ENCODE results near the gene PARD3. TPM values are rescaled to one million over a fixed set of nuclear protein-coding genes. Genes with fewer than 3 reads are reported as not detected.

Gene PARD3
- total RNA-seq, 1 donor from 2014 or later, result 97.8 TPM

- no peak for DNase-seq (ENCODE audit: low read depth)
- TF ChIP-seq, protein P1, sequence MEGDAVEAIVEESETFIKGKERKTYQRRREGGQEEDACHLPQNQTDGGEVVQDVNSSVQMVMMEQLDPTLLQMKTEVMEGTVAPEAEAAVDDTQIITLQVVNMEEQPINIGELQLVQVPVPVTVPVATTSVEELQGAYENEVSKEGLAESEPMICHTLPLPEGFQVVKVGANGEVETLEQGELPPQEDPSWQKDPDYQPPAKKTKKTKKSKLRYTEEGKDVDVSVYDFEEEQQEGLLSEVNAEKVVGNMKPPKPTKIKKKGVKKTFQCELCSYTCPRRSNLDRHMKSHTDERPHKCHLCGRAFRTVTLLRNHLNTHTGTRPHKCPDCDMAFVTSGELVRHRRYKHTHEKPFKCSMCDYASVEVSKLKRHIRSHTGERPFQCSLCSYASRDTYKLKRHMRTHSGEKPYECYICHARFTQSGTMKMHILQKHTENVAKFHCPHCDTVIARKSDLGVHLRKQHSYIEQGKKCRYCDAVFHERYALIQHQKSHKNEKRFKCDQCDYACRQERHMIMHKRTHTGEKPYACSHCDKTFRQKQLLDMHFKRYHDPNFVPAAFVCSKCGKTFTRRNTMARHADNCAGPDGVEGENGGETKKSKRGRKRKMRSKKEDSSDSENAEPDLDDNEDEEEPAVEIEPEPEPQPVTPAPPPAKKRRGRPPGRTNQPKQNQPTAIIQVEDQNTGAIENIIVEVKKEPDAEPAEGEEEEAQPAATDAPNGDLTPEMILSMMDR (conservative IDR thresholded peaks at IDR 0.05; ENCODE audit: low read depth, low read length), result no peak
- no peak overlapping the region for H3K4me3 ChIP-seq (ENCODE audit: low read depth, low read length)
Observed at GRCh38 chr10:34155812-34156211, 659.3 kb downstream of the PARD3 start.

GRCh38 chr10:34154383-34154900 lies 660.7 kb downstream of the PARD3 start:
- TF ChIP-seq, protein P1 (conservative IDR thresholded peaks at IDR 0.05; ENCODE audit: low read depth, low read length), result no peak
- no peak overlapping the region for H3K4me3 ChIP-seq (ENCODE audit: low read depth, low read length)
- no peak for DNase-seq (ENCODE audit: low read depth)

DNA sequence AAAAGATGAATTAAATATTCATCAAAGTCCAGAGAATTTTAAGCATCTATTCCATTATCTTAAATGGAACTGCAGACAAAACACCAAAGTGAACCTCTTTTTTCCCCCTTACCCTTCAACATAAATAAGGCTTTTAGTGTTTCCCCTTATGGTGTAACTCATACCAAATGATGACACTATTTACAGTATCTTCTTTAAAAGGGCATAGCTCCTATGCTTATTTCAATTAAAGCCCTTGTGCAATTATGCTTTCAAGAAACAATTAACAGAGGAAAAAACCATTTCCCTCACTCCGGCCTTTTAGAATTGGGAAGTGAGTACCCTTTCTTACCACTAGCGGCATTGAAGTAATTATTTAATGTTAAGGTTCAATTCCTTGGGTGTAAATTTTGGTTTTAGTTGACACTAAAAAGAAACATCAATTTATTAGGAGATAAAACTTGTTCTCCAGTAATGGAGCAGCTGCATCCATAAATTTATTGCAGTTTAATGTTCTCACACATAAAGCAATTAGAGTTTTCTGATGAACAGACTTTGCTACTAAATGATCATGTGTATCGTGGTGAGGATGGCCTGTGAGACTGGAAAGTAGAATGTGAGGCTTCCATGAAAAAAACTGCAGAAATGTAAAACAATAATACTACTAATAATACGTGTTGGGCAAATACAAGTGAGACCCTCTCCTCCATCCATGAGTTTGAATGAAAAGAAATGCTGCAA lies 661.3 kb downstream of the PARD3 start:
- TF ChIP-seq, protein P1 (conservative IDR thresholded peaks at IDR 0.05; ENCODE audit: low read depth, low read length), result no peak
- H3K4me3 ChIP-seq (ENCODE audit: low read depth, low read length), result no peak overlapping the region
- DNase-seq (ENCODE audit: low read depth), result no peak

DNA sequence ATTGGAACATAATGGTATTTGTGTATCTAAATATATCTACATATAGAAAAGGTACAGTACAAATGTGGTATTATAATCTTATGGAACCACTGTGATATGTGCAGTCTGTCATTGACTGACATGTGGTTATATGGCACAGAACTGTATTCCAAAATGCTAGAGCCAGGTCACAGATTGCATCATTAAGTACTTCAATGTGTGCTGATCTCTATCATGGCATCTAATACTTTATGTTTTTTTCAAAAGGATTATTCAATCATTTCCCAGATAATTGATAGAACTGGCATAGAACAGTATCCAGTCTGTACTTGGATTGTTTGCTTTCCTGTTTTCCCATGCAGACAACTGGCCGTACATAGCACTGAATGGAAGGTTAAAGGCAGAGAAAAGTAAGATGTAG lies 662.7 kb downstream of the PARD3 start:
- no peak for DNase-seq (ENCODE audit: low read depth)
- TF ChIP-seq, protein P1 (conservative IDR thresholded peaks at IDR 0.05; ENCODE audit: low read depth, low read length), result no peak
- no peak overlapping the region for H3K4me3 ChIP-seq (ENCODE audit: low read depth, low read length)

DNA sequence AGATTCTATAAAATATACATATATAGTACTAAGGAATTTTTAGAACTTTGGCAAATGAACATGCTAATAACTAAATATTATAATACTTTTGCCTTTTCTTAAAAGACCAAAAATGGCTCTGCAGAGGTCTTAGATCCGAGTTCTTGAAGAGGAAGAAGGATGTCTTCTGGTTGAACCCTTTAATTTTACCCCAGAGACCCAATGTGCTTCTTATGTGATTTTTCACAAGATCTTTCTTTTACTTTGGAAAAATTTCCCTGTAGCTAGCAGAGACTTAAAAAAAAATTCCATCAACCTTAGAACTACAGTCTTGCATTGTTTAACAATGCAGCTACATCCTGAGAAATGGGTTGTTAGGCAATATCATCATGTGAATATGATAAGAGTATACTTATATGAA lies 663.2 kb downstream of the PARD3 start:
- TF ChIP-seq, protein P1 (conservative IDR thresholded peaks at IDR 0.05; ENCODE audit: low read depth, low read length), result no peak
- no peak overlapping the region for H3K4me3 ChIP-seq (ENCODE audit: low read depth, low read length)
- no peak for DNase-seq (ENCODE audit: low read depth)

DNA sequence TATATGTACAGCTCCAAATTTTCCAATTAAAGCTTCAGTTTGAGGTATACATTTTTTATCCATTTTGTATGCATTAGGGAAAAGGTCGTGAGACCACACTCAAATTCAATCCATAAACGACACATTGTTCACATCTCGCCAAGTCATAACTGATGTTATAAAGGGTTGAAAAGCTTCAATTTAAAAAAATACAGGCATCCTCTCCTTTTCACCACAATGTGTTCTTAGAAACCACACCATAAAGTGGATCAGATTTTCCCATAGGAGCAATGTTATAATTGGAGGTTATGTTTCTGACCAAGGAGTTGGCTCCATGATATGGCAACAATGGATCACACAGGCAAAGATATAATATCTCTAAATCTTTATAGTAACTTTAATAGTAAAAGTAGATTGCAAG lies 663.6 kb downstream of the PARD3 start:
- no peak overlapping the region for H3K4me3 ChIP-seq (ENCODE audit: low read depth, low read length)
- TF ChIP-seq, protein P1 (conservative IDR thresholded peaks at IDR 0.05; ENCODE audit: low read depth, low read length), result no peak
- no peak for DNase-seq (ENCODE audit: low read depth)

DNA sequence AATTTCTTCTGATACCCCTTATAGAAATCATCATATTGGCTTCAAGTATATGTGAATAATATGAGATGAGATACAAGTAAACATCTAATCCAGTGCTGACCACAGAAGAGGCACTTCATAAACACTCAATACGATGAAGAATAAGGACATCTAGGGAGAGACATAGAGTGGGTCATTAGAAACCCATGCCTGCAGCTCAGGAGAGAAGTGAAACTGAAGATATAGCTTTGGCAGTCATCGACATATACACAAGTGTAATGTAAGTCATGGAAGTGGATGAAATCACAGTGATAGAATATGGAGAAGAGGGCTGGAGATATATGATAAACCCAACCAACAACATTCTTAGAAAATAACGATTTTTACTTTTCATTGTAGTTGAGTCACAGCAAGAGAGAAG lies 665.0 kb downstream of the PARD3 start:
- DNase-seq (ENCODE audit: low read depth), result no peak
- H3K4me3 ChIP-seq (ENCODE audit: low read depth, low read length), result no peak overlapping the region
- TF ChIP-seq, protein P1 (conservative IDR thresholded peaks at IDR 0.05; ENCODE audit: low read depth, low read length), result no peak
